WTC11 (cell line): ENCODE results near the gene OXSR1.

Experiments used
- AFF4 ChIP-seq: sonication (generic); formaldehyde crosslinking; IDR thresholded peaks from 2 replicates; pipeline ENCODE4 v1.8.1; 2023; ENCODE audit warnings: mild to moderate bottlenecking, missing genetic modification reagents, borderline replicate concordance
- ATF2 ChIP-seq: sonication (generic); formaldehyde crosslinking; IDR thresholded peaks from 2 replicates; pipeline ENCODE4 v1.8.1; 2022; ENCODE audit warnings: low read depth, missing genetic modification reagents, borderline replicate concordance
- ATF3 ChIP-seq: sonication (generic); formaldehyde crosslinking; conservative IDR thresholded peaks from 2 replicates; pipeline ENCODE4 v1.8.1; 2022; ENCODE audit warnings: mild to moderate bottlenecking, missing genetic modification reagents
- CTCF ChIP-seq: fragments of 200-600 bp; IDR thresholded peaks from 2 replicates; pipeline ENCODE4 v1.8.0; 2022; ENCODE audit warnings: antibody characterized with exemption
- E2F1 ChIP-seq: sonication (generic); formaldehyde crosslinking; IDR thresholded peaks from 2 replicates; pipeline ENCODE4 v1.8.0; 2022; ENCODE audit warnings: mild to moderate bottlenecking, missing genetic modification reagents
- JUN ChIP-seq: sonication (generic); formaldehyde crosslinking; IDR thresholded peaks from 2 replicates; pipeline ENCODE4 v1.8.0; 2023; ENCODE audit warnings: mild to moderate bottlenecking, missing genetic modification reagents
- KAT7 ChIP-seq: sonication (generic); formaldehyde crosslinking; IDR thresholded peaks from 2 replicates; pipeline ENCODE4 v1.8.1; 2023; ENCODE audit warnings: missing genetic modification reagents, mild to moderate bottlenecking, borderline replicate concordance
- MAX ChIP-seq: sonication (generic); formaldehyde crosslinking; IDR thresholded peaks from 2 replicates; pipeline ENCODE4 v1.8.0; 2022; ENCODE audit warnings: mild to moderate bottlenecking, missing genetic modification reagents
- NFE2L1 ChIP-seq: sonication (generic); formaldehyde crosslinking; IDR thresholded peaks from 2 replicates; pipeline ENCODE4 v1.8.1; 2023; ENCODE audit warnings: missing genetic modification reagents
- OVOL2 ChIP-seq: fragments of 250-450 bp; sonication (Bioruptor Pico); IDR thresholded peaks from 2 replicates; pipeline ENCODE4 v1.9.0; 2021; ENCODE audit warnings: mild to moderate bottlenecking, borderline replicate concordance
- PREB ChIP-seq: sonication (generic); formaldehyde crosslinking; IDR thresholded peaks from 2 replicates; pipeline ENCODE4 v1.8.1; 2022; ENCODE audit warnings: mild to moderate bottlenecking, missing genetic modification reagents, moderate library complexity, borderline replicate concordance
- SMAD3 ChIP-seq: sonication (generic); formaldehyde crosslinking; IDR thresholded peaks from 2 replicates; pipeline ENCODE4 v1.8.0; 2022; ENCODE audit warnings: missing genetic modification reagents, mild to moderate bottlenecking, borderline replicate concordance
- ZNF121 ChIP-seq: sonication (generic); formaldehyde crosslinking; IDR thresholded peaks from 2 replicates; pipeline ENCODE4 v1.8.0; 2023; ENCODE audit warnings: missing genetic modification reagents

- TF ChIP-seq ATF3 (CRISPR knock-in tag) (no peak), MAX (CRISPR knock-in tag) (no peak), CTCF (no peak), OVOL2 (no peak), AFF4 (CRISPR knock-in tag) (no peak), ZNF121 (CRISPR knock-in tag) (no peak), NFE2L1 (no peak), ATF2 (CRISPR knock-in tag) (no peak), SMAD3 (CRISPR knock-in tag) (no peak), KAT7 (CRISPR knock-in tag) (no peak), PREB (no peak), JUN (CRISPR knock-in tag) (no peak), E2F1 (CRISPR knock-in tag) (no peak)
Measured at GRCh38 chr3:38121832-38122461, 43.4 kb upstream of the OXSR1 start.
